ENCODE measurements around the gene NLK.
"Not testable (repeated sequence)": the region's sequence is repeated elsewhere in the genome, so short reads cannot be mapped to it uniquely, and the experiment has no call there.

DNA sequence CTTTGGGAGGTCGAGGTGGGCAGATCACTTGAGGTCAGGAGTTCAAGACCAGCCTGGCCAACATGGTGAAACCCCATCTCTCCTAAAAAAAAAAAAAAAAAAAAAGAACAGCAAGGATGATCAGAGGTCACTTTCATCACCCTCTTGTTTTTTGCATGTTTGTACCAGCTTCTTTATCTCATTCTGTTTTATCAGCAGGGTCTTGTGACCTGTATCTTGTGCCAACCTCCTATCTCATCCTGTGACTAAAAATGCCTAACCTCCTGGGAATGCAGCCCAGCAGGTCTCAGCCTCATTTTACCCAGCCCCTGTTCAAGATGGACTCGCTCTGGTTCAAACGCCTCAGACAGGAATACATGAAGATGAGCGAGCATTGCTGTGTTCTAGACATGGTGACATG is 200.8 kb downstream of the NLK start:
- not testable (repeated sequence) for TF ChIP-seq CTCF (IDR thresholded peaks at IDR 0.05; ENCODE audit: poor library complexity, severe bottlenecking); SMC3 (conservative IDR thresholded peaks at IDR 0.05; ENCODE audit: poor library complexity); TAF1 (IDR thresholded peaks at IDR 0.05; ENCODE audit: low read depth)

All from neural cell (in vitro differentiated cells).